Naive thymus-derived CD8-positive, alpha-beta T cell (primary cell): ENCODE results near the gene CADM4. TPM values are rescaled to one million over a fixed set of nuclear protein-coding genes. Genes with fewer than 3 reads are reported as not detected.
"Not testable (repeated sequence)": the region's sequence is repeated elsewhere in the genome, so short reads cannot be mapped to it uniquely, and the experiment has no call there.

Source experiments
- ATAC-seq, 2 donors: fragments of 150-1000 bp; cut with Tn5 transposase in 1 of 2; sonication (Bioruptor Pico), chemical (Tn5 transposase) in 1 of 2; 1 replicate in 1 of 2; 2 replicates in 1 of 2; pipeline ENCODE4 v1.10.0; 2021; ENCODE audit warnings: mild to moderate bottlenecking in 2 of 2, moderate library complexity in 2 of 2
- POLR2A ChIA-PET: fragments of 350-600 bp; sonication (Branson Sonifier 250); formaldehyde crosslinking; loops from one replicate; lab custom pipeline; 2021; ENCODE audit warnings: antibody characterized with exemption; lab: Charles Lee
- DNase-seq, 10 donors: peaks; one replicate each; pipeline versions ENCODE4 v3.0.0 to v3.0.0-alpha.2; 2020 to 2022
- H3K27ac Mint-ChIP-seq, 10 donors: one replicate each; pipeline ENCODE4 v1.8.0; 2020 to 2022; ENCODE audit warnings: mild to moderate bottlenecking in 10 of 10, mixed read lengths in 10 of 10, moderate library complexity in 4 of 10, inconsistent platforms in 1 of 10
- H3K27me3 Mint-ChIP-seq, 5 donors: one replicate each; pipeline ENCODE4 v1.8.0; 2021 to 2022; ENCODE audit warnings: mixed read lengths in 5 of 5
- H3K36me3 Mint-ChIP-seq, 3 donors: one replicate each; pipeline ENCODE4 v1.8.0; 2020 to 2022; ENCODE audit warnings: mixed read lengths in 3 of 3, mild to moderate bottlenecking in 2 of 3, inconsistent platforms in 1 of 3
- H3K4me1 Mint-ChIP-seq, 4 donors: one replicate each; pipeline ENCODE4 v1.8.0; 2021 to 2022; ENCODE audit warnings: mixed read lengths in 4 of 4
- H3K4me3 Mint-ChIP-seq, 10 donors: one replicate each; pipeline ENCODE4 v1.8.0; 2020 to 2022; ENCODE audit warnings: mild to moderate bottlenecking in 10 of 10, mixed read lengths in 10 of 10, moderate library complexity in 6 of 10, inconsistent platforms in 1 of 10
- H3K9me3 Mint-ChIP-seq, 9 donors: one replicate each; pipeline ENCODE4 v1.8.0; 2020 to 2022; ENCODE audit warnings: mixed read lengths in 9 of 9, mild to moderate bottlenecking in 3 of 9, inconsistent platforms in 1 of 9, moderate library complexity in 1 of 9
- polyA plus RNA-seq, 3 donors: library from polyadenylated mRNA; unstranded; fragments of 300-500 nt; fragmentation: Illumina TruSeq; gene quantifications; one replicate each; pipeline ENCODE4 v1.2.3, GENCODE V29; 2021
- total RNA-seq, 8 experiments: library from RNA in 2 of 8; stranded (reverse) in 2 of 8; gene quantifications; one replicate each; pipeline ENCODE4 v1.2.3 and lab custom pipeline; 2021 to 2026

The CADM4 gene
- total and polyA plus RNA-seq, 5 experiments from 2014 or later = 0.39 to 0.63 TPM; not detected in 3

DNA sequence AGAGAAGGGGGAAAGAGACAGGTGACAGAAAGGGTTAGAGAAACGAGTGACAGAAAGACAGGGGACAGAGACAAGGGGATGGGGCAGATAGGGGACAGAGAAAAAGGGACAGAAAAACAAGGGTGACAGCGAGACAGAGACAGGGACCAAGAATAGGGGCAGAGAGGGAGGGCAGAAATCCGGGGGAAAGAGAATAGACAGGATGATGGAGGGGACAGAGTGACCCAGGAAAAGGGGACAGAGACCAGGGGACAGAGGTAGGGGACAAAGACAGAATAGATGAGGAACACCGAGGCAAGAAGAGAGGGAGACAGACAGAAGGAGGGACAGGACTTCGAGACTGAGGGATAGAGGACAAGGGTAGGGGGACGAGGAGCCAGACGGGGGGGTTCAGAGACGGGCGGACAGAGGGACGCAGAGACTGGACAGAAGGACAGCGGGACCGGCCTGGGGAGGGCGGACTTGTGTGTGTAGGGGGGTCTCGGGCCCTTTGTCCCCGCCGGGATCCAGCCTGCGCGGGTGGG is 593 bp downstream of the CADM4 start:
- Mint-ChIP-seq H3K9me3 (no peaks in the 10 kb centered on the region), H3K36me3 (no peaks in the 10 kb centered on the region), H3K4me1 (peaks cover 8 to 34% (median 17%) of the 10 kb centered on the region in 4 donors), H3K4me3 (peak overlapping the region; percentile 70 to 91 (median 86)), H3K27ac (peak overlapping the region in 8 of 10 donors; percentile 3 to 59 (median 33)), H3K27me3 (peaks cover 14 to 46% (median 22%) of the 10 kb centered on the region in 5 donors)
- POLR2A ChIA-PET = no interaction called here
- DNase-seq (no peak), ATAC-seq (no peak)

DNA sequence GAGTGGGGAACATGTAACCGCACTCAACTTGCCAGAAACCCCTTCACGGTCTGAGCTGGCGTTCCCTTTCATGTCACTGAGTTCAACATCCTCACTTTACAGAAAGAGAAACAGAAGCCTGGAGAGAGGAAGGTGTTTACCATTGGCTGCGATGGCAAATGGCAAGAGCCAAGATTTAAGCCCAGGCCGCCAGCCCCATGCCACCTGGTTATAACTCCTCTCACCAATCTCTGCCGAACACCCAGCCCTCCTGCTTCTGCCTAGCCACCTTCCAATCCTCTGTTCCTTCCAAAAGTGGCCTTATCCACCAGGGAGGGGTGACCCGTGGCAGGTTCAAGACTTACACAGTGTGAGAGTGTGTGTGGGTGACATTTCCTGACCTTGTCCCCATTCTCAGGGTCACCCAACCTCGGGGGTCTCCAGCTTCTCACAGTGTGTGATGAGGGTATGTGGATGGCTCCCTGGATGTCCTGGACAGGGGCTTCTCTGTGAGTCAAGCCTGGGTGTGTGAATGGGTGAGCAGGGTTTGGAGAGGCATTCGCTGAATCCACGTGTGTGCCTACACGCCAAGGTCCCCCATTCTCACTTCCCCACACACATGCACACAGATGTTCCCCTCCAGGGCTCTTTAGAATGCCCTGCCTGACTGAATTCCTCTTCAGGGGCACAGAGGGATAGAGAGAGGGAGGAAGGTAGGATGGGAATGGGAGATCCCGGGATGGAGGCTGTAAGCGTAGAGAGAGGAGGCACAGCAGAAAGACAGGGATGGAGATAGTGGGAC is 1.2 kb downstream of the CADM4 start:
- Mint-ChIP-seq H3K4me3 (peak overlapping the region; percentile 70 to 91 (median 86)), H3K27ac (peak overlapping the region in 4 of 10 donors; percentile 7 to 59 (median 54)), H3K9me3 (no peaks in the 10 kb centered on the region), H3K4me1 (peaks cover 8 to 34% (median 17%) of the 10 kb centered on the region in 4 donors), H3K27me3 (peaks cover 14 to 46% (median 22%) of the 10 kb centered on the region in 5 donors), H3K36me3 (no peaks in the 10 kb centered on the region)
- POLR2A ChIA-PET = no interaction called here
- ATAC-seq (no peak), DNase-seq (no peak)

DNA sequence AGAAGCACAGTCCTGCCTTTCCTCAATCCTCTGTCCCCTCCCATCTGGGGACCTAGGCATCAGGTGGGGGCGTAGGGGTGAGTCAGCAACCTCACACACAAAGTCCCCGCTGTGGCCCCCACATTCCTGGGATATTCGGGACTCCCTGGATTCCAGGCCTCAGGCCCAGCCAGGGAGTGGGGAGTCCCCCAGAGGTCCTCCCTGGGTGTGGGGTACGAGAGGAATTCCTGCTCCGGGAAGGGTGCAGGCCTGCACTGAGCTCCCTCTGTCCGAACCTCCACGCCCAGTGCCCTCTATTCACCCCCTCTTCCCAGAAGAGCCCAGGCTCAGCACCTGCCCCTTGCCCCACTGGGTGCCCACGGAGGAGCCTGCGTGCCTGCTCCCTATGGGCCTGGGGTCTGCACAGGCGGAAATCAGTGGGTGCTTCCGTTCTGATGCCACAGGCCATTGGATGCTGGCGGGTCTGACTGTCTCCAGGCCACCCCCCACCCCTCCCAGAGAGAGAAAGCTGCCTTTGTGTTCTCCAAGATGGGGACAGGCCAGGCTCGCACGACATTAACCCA is 3.4 kb downstream of the CADM4 start:
- DNase-seq = no peak
- Mint-ChIP-seq H3K4me1 (peaks cover 8 to 30% (median 16%) of the 10 kb centered on the region in 4 donors), H3K27me3 (peaks cover 16 to 59% (median 22%) of the 10 kb centered on the region in 5 donors), H3K4me3 (no peak overlapping the region), H3K36me3 (no peaks in the 10 kb centered on the region), H3K9me3 (no peaks in the 10 kb centered on the region), H3K27ac (no peak overlapping the region)
- no peak for ATAC-seq
- POLR2A ChIA-PET = no interaction called here

DNA sequence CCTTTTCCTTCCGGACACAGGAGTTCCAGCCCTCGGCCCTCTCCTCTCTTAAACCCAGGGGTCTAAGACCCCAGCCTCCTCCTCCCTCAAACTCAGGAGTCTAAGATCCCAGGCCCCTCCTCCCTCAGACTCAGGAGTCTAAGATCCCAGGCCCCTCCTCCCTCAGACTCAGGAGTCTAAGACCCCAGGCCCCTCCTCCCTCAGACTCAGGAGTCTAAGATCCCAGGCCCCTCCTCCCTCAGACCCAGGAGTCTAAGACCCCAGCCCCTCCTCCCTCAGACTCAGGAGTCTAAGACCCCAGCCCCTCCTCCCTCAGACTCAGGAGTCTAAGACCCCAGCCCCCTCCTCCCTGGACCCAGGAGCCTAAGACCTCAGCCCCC is 4.1 kb downstream of the CADM4 start:
- DNase-seq, H3K36me3 Mint-ChIP-seq, H3K27ac Mint-ChIP-seq, ATAC-seq, H3K9me3 Mint-ChIP-seq, POLR2A ChIA-PET: not testable (repeated sequence)
- Mint-ChIP-seq H3K4me1 (peaks cover 7 to 26% (median 14%) of the 10 kb centered on the region in 4 donors), H3K4me3 (peak overlapping the region in 1 of 10 donors; percentile 5), H3K27me3 (peaks cover 14 to 59% (median 21%) of the 10 kb centered on the region in 5 donors)

DNA sequence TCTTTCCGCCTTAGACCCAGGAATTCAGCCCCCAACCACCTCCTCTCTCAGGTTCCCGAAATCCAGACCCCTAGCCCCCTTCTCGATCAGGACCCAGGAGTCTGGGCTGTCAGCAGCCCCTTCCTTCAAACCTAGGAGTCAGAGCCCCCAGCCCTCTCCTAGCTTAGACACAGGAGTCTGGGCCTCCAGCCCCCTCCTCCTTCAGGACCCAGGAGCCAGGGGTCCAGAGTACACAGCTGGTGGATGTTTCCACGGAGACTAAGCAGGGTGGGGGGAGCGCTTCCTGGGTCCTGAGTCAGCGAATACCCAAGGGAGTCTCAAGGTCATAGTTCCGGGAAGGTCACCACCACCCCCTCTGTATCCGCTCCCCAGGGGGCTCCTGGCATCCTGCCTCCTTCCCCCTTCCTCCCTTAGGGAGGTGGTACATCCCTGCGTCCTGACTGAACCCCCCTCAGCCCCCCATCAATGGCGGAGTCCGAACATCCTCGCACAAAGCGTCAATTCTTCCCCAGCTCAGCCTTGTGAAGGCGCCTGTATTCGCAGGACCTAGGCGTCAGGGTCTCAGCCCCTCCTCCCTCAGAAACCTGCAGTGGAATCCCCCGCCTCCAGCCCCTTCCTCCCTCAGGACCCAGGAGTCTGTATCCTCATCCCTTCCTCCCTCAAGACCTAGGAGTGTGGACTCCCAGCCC is 4.6 kb downstream of the CADM4 start:
- ATAC-seq = no peak
- Mint-ChIP-seq H3K4me1 (peaks cover 6 to 21% (median 10%) of the 10 kb centered on the region in 4 donors), H3K27ac (no peak overlapping the region), H3K27me3 (peaks cover 14 to 59% (median 21%) of the 10 kb centered on the region in 5 donors), H3K4me3 (peak overlapping the region in 1 of 10 donors; percentile 5), H3K9me3 (no peaks in the 10 kb centered on the region), H3K36me3 (no peaks in the 10 kb centered on the region)
- POLR2A ChIA-PET = interaction anchor here (0.5 kb wide), 1 partner anchor 9 kb away, joined by 3 read pairs; no protein-coding TSS in a partner anchor
- no peak for DNase-seq

DNA sequence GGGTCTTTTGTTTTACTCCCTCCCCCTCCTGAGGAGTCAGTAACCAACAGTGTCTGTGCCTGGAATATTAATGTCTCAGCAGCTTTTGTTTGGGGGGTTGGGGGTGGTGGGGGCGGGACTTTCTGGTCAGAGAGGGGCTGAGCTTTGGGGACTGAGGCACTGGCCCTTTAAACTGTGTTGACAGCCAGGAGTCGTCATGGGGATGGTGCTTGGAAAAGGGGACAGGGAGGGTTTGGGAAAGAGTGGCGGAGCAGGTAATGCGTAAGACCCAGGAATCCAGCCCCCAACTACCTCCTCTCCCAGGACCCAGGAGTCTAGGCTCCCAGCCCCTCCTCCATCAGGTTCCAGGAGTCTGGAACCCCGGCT is 5.2 kb downstream of the CADM4 start:
- POLR2A ChIA-PET = interaction anchor here (0.5 to 0.6 kb wide), 2 partner anchors 10 to 26 kb away, joined by 3 read pairs; no protein-coding TSS in a partner anchor
- peaks cover 14 to 58% (median 21%) of the 10 kb centered on the region in 5 donors for H3K27me3 Mint-ChIP-seq
- peak overlapping the region in 1 of 10 donors; percentile 48 for H3K4me3 Mint-ChIP-seq

DNA sequence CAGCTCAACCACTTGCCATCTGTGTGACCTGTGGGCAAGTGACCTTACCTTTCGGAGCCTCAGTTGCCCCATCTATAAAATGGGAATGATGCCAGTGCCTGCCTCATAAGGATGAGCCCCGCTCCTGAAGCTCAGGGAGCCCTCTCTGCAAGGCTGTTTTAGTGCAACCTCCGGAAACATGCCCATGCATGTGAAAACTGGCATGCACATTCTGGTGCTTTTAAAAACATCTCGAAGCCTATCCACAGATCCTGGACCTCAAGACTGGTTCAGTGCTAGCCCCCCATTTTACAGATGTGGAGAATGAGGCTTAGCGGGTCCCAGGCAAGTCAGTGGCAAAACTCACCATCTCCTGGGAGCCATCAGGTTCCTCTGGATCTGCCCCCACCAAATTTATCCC is 5.6 kb downstream of the CADM4 start:
- ATAC-seq = no peak
- no peak for DNase-seq
- peaks cover 12 to 54% (median 20%) of the 10 kb centered on the region in 5 donors for H3K27me3 Mint-ChIP-seq
- no peak overlapping the region for H3K27ac Mint-ChIP-seq
- POLR2A ChIA-PET = interaction anchor here (0.6 kb wide), 1 partner anchor 26 kb away, joined by 3 read pairs; no protein-coding TSS in a partner anchor
- no peak overlapping the region for H3K4me3 Mint-ChIP-seq
- H3K4me1 Mint-ChIP-seq = peaks cover 5 to 16% (median 6%) of the 10 kb centered on the region in 4 donors
- no peaks in the 10 kb centered on the region for H3K36me3 Mint-ChIP-seq
- H3K9me3 Mint-ChIP-seq = no peaks in the 10 kb centered on the region

More for the DNA sequence above, 5.2 kb downstream of the CADM4 start:
- H3K9me3 Mint-ChIP-seq = no peaks in the 10 kb centered on the region
- no peaks in the 10 kb centered on the region for H3K36me3 Mint-ChIP-seq
- DNase-seq (no peak), ATAC-seq (no peak)
- H3K27ac Mint-ChIP-seq = no peak overlapping the region
- peaks cover 6 to 20% (median 8%) of the 10 kb centered on the region in 4 donors for H3K4me1 Mint-ChIP-seq

DNA sequence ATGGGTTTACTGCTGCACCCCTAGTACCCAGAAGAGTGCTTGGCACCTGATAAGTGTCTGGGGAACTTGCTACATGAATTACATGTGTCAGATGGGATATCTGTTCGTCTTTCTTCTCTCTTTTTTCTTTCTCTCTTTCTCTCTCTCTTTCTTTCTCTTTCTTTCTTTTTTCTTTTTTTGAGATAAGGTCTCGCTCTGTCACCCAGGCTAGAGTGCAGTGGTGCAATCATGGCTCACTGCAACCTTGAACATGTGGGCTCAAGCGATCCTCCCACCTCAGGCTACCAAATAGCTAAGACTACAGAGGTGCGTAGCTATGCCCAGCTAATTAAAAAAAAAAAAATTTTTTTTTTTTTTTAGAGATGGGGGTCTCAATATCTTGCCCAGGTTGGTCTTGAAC is 6.1 kb downstream of the CADM4 start:
- Mint-ChIP-seq H3K4me3 (no peak overlapping the region), H3K27me3 (peaks cover 7 to 49% (median 15%) of the 10 kb centered on the region in 5 donors), H3K9me3 (no peaks in the 10 kb centered on the region), H3K27ac (no peak overlapping the region), H3K4me1 (peaks cover 0 to 11% (median 1%) of the 10 kb centered on the region in 4 donors), H3K36me3 (no peaks in the 10 kb centered on the region)
- ATAC-seq (no peak), DNase-seq (no peak)
- POLR2A ChIA-PET = no interaction called here

DNA sequence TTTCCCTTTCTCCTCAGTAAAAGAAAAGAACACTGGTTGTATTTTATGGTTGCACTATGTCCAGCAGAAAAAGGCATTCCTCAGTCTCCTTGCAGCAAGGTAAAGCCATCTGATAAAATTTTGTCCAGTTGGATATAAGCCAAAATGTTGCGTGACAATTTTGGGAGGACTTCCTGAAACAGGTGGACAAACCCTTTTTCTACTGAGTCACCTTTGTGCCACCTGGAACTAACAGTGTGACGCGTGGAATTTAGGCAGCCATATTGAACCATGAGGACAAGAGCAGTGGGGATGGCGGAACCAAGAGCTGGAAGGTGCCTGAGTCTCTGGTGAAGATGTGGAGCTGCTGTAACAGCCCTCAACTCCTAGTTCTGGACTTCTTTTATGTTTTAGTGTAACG is 8.2 kb downstream of the CADM4 start:
- no peak overlapping the region for H3K4me3 Mint-ChIP-seq
- no peaks in the 10 kb centered on the region for H3K9me3 Mint-ChIP-seq
- POLR2A ChIA-PET = no interaction called here
- peaks cover 5 to 45% (median 11%) of the 10 kb centered on the region in 5 donors for H3K27me3 Mint-ChIP-seq
- ATAC-seq = no peak
- H3K36me3 Mint-ChIP-seq = no peaks in the 10 kb centered on the region
- no peak overlapping the region for H3K27ac Mint-ChIP-seq
- H3K4me1 Mint-ChIP-seq = peaks cover 0 to 23% (median 9%) of the 10 kb centered on the region in 4 donors
- no peak for DNase-seq

DNA sequence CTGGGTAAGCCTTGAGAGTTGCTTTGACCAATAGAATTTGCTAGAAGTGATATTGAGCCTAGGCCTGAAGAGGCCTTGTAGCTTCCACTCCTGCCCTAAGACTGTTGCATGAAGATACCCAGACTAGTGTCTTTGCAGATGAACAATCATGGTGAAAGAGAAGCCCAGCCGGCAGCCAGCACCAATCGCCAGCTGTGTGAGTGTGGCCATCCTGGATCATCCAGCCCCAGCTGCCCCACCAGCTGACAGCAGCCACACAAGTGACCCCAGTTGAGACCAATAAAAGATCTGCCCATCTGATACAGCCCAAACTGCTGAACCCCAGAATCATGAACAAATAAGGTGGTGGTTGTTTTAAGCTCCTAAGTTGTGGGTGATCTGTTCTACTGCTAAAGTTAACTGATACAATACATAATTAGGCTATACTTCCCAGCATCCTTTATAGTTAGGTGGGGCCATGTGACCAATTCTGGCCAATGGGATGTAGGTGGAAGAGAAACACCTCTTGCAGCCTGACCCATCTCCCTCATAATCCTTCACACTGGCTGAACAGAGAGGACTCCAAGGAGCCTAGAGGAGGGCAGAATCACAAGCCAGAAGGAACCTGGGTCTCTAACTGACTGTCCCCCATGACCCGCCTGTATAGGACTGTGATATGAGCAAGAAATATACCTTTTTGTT is 10.9 kb downstream of the CADM4 start:
- Mint-ChIP-seq H3K27ac (no peak overlapping the region), H3K4me3 (no peak overlapping the region), H3K4me1 (peaks cover 14 to 33% (median 22%) of the 10 kb centered on the region in 4 donors), H3K27me3 (peaks cover 5 to 30% (median 11%) of the 10 kb centered on the region in 5 donors), H3K9me3 (no peaks in the 10 kb centered on the region), H3K36me3 (no peaks in the 10 kb centered on the region)
- ATAC-seq = no peak
- POLR2A ChIA-PET = no interaction called here
- DNase-seq = no peak

DNA sequence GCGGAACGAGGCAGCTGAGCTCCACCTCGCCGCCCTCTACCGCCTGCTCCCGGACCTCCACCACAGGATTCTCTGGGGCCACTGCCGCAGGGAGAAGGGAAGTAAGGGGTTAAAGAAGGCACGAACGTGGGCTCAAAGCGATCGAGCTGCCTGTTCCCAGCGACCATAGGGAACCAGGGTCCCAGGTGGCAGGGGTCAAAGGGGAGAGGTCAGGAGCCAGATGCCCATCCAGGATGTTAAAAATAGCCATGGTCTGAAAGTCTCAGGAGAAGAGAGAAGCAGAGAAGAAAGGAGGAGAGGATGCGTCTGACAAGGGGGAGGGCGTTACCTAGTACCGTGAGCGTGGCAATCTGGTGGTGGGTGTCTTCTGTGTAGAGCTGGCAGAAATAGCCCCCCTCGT is 12.8 kb downstream of the CADM4 start:
- peak overlapping the region in 1 of 10 donors; percentile 33 for H3K4me3 Mint-ChIP-seq
- no peak for ATAC-seq
- POLR2A ChIA-PET = no interaction called here
- H3K27ac Mint-ChIP-seq = peak overlapping the region in 2 of 10 donors; percentile 59 to 74
- H3K36me3 Mint-ChIP-seq = no peaks in the 10 kb centered on the region
- H3K27me3 Mint-ChIP-seq = peaks cover 2 to 22% (median 11%) of the 10 kb centered on the region in 5 donors
- H3K9me3 Mint-ChIP-seq = no peaks in the 10 kb centered on the region
- no peak for DNase-seq
- peaks cover 14 to 33% (median 22%) of the 10 kb centered on the region in 4 donors for H3K4me1 Mint-ChIP-seq
